GM12878 (cell line): ENCODE results near the gene CCDC88C. TPM values are rescaled to one million over a fixed set of nuclear protein-coding genes. Genes with fewer than 3 reads are reported as not detected.

Experiments used
- ATAC-seq: fragments of 200-7000 bp; cut with Tn5 transposase; 3 replicates; pipeline ENCODE4 v1.9.1; 2020; ENCODE audit warnings: mild to moderate bottlenecking, moderate library complexity
- BruUV-seq: library from RNA; stranded (reverse); fragments of 400-500 nt; replicated peaks from 2 replicates; lab custom pipeline; 2021; lab: Mats Ljungman, UMichigan
- CTCF ChIA-PET: fragments of 300-600 bp; sonication (Branson Sonifier 250); formaldehyde crosslinking; extraction: SDS; loops from one replicate; lab custom pipeline; 2021; ENCODE audit warnings: inconsistent platforms; lab: Yijun Ruan, JAX
- POLR2A ChIA-PET: fragments of 350-600 bp; formaldehyde crosslinking; extraction: SDS; loops from one replicate; lab custom pipeline; 2021; ENCODE audit warnings: inconsistent platforms; lab: Charles Lee
- RAD21 ChIA-PET: fragments of 300-600 bp; sonication (Branson Sonifier 250); formaldehyde crosslinking; loops from one replicate; lab custom pipeline; 2023; ENCODE audit warnings: antibody characterized with exemption; ENCODE audit not compliant: unreplicated experiment; lab: Charles Lee
- SMC1A ChIA-PET: fragments of 300-600 bp; sonication (Branson Sonifier 250); formaldehyde crosslinking; loops from one replicate; lab custom pipeline; 2023; ENCODE audit not compliant: unreplicated experiment, uncharacterized antibody; lab: Charles Lee
- DNase-seq: peaks from one replicate; pipeline ENCODE4 v3.0.0-alpha.2; 2011; ENCODE audit warnings: low read depth, low spot score
- FAIRE-seq: peaks from 3 replicates; lab custom pipeline; 2011; peaks lifted over from hg19 to GRCh38; lab: Jason Lieb, UNC
- H2AFZ ChIP-seq: 2 replicates; pipeline ENCODE4 v1.6.0; 2011; ENCODE audit warnings: low read depth, low read length, control low read depth; ENCODE audit not compliant: control insufficient read depth
- H3K27ac ChIP-seq: 2 replicates; pipeline ENCODE4 v1.5.1; 2011; ENCODE audit warnings: control low read depth; ENCODE audit not compliant: control insufficient read depth, insufficient read depth
- H3K27me3 ChIP-seq, 2 experiments: replicated peaks in 1 of 2; 2 replicates each; pipeline versions ENCODE4 v1.6.0 to v1.6.1; 2011; ENCODE audit warnings: low read length in 1 of 2; ENCODE audit not compliant: control insufficient read depth in 2 of 2, insufficient read depth in 2 of 2
- H3K36me3 ChIP-seq, 2 experiments: 2 replicates each; pipeline ENCODE4 v1.5.1; 2011; ENCODE audit warnings: low read length in 1 of 2; ENCODE audit not compliant: control insufficient read depth in 2 of 2, insufficient read depth in 2 of 2
- H3K4me1 ChIP-seq: 2 replicates; pipeline ENCODE4 v1.6.1; 2011; ENCODE audit warnings: mild to moderate bottlenecking, low read length, moderate library complexity, mixed read lengths; ENCODE audit not compliant: control insufficient read depth, insufficient read depth
- H3K4me2 ChIP-seq: 2 replicates; pipeline ENCODE4 v1.6.0; 2011; ENCODE audit warnings: control low read depth; ENCODE audit not compliant: control insufficient read depth, insufficient read depth
- H3K4me3 ChIP-seq: fragments of 200-600 bp; sonication (generic); 2 replicates; pipeline ENCODE4 v1.5.1; 2016
- H3K79me2 ChIP-seq: 2 replicates; pipeline ENCODE4 v1.6.0; 2011; ENCODE audit warnings: low read length; ENCODE audit not compliant: control insufficient read depth, insufficient read depth
- H3K9ac ChIP-seq: 2 replicates; pipeline ENCODE4 v1.8.0; 2011; ENCODE audit warnings: low read length, control low read depth, mixed read lengths; ENCODE audit not compliant: control insufficient read depth, insufficient read depth
- H3K9me3 ChIP-seq: replicated peaks from 3 replicates; pipeline ENCODE4 v1.5.1; 2011; ENCODE audit warnings: mild to moderate bottlenecking, low read length; ENCODE audit not compliant: control insufficient read depth, insufficient read depth
- H4K20me1 ChIP-seq: 2 replicates; pipeline ENCODE4 v1.6.0; 2011; ENCODE audit not compliant: control insufficient read depth, insufficient read depth
- E2F8 ChIP-seq: fragments of 450-650 bp; IDR thresholded peaks from 2 replicates; pipeline ENCODE4 v1.6.1; 2018; ENCODE audit warnings: mild to moderate bottlenecking, low read depth, moderate library complexity; ENCODE audit not compliant: partially characterized antibody
- ESRRA ChIP-seq: IDR thresholded peaks from 2 replicates; pipeline ENCODE4 v1.6.1; 2012; ENCODE audit warnings: mild to moderate bottlenecking, low read length, improper control_type of control experiment
- FOXM1 ChIP-seq: IDR thresholded peaks from 2 replicates; pipeline ENCODE4 v1.6.1; 2012; ENCODE audit warnings: low read depth, mild to moderate bottlenecking, inconsistent platforms, low read length, moderate library complexity
- HDAC2 ChIP-seq: fragments of 200-600 bp; sonication (generic); IDR thresholded peaks from 2 replicates; pipeline ENCODE4 v1.6.1; 2017
- HDAC6 ChIP-seq: fragments of 200-600 bp; sonication (generic); IDR thresholded peaks from one replicate; pipeline ENCODE4 v1.8.0; 2017; ENCODE audit warnings: antibody characterized with exemption; ENCODE audit not compliant: unreplicated experiment
- HDGF ChIP-seq: fragments of 450-650 bp; IDR thresholded peaks from 2 replicates; pipeline ENCODE4 v1.6.1; 2016; ENCODE audit warnings: antibody characterized with exemption
- IKZF2 ChIP-seq, 2 experiments: fragments of 450-650 bp; IDR thresholded peaks; 2 replicates each; pipeline ENCODE4 v1.6.1; 2017; ENCODE audit warnings: mild to moderate bottlenecking in 2 of 2, moderate library complexity in 2 of 2
- JUNB ChIP-seq: IDR thresholded peaks from 2 replicates; pipeline ENCODE4 v1.6.1; 2016; ENCODE audit warnings: antibody characterized with exemption, mild to moderate bottlenecking
- MEF2A ChIP-seq: IDR thresholded peaks from 2 replicates; pipeline ENCODE4 v1.6.1; 2011; ENCODE audit warnings: low read depth, mild to moderate bottlenecking, low read length, moderate library complexity; ENCODE audit not compliant: insufficient read depth
- NR2F1 ChIP-seq: fragments of 450-650 bp; conservative IDR thresholded peaks from 2 replicates; pipeline ENCODE4 v1.6.1; 2017; ENCODE audit warnings: mild to moderate bottlenecking
- POLR2AphosphoS5 ChIP-seq: IDR thresholded peaks from 2 replicates; pipeline ENCODE4 v1.6.1; 2011; ENCODE audit warnings: mild to moderate bottlenecking, low read length, inconsistent platforms
- SMAD5 ChIP-seq: IDR thresholded peaks from 2 replicates; pipeline ENCODE4 v1.6.1; 2016; ENCODE audit warnings: antibody characterized with exemption, low read depth
- TCF3 ChIP-seq: IDR thresholded peaks from 2 replicates; pipeline ENCODE4 v1.6.1; 2012; ENCODE audit warnings: low read depth, mild to moderate bottlenecking, low read length, borderline replicate concordance; ENCODE audit not compliant: insufficient read depth
- YY1 ChIP-seq: IDR thresholded peaks from 2 replicates; pipeline ENCODE4 v1.6.1; 2011; ENCODE audit warnings: low read depth, mild to moderate bottlenecking, low read length
- WGBS: methylation state at CpG from one replicate; pipeline ENCODE4 v1.1.6; 2016; ENCODE audit warnings: low lambda C conversion rate; ENCODE audit not compliant: insufficient replicate concordance, insufficient coverage; ENCODE audit errors: missing lambda C conversion rate; 5-methylcytosine and 5-hydroxymethylcytosine counted together
- in situ Hi-C: fragments of 300-500 bp; cut with MboI; formaldehyde crosslinking; loops from 9 replicates; pipeline ENCODE4 v1.14.3; 2018; ENCODE audit warnings: mixed read lengths
- intact Hi-C: fragments of 100-400 bp; cut with micrococcal nuclease; formaldehyde crosslinking; loops from one replicate; pipeline ENCODE4 v1.14.2; 2022; ENCODE audit not compliant: unreplicated experiment
- polyA plus RNA-seq, 11 experiments: library from polyadenylated mRNA; depleted of rRNA in 4 of 11; unstranded in 6 of 11; stranded (reverse) in 5 of 11; fragments of >200 nt; fragmentation: Nextera tagmentation in 4 of 11; fragmentation: Illumina TruSeq in 1 of 11; extraction: Ambion mirVana in 4 of 11; extraction: Trizol in 1 of 11; gene quantifications; 1 replicate in 1 of 11; 2 replicates in 10 of 11; pipeline versions ENCODE4 v1.2.1 to v1.2.3, GENCODE V29; 2011 to 2016; ENCODE audit warnings: inconsistent platforms in 2 of 11, missing spikeins in 2 of 11, low read depth in 1 of 11
- total RNA-seq, 4 experiments: library from RNA; depleted of rRNA in 3 of 4; stranded (reverse); fragments of >200 nt in 3 of 4; fragmentation: Illumina TruSeq in 1 of 4; extraction: Trizol in 1 of 4; gene quantifications; 2 replicates each; pipeline versions ENCODE4 v1.2.1 to v1.2.3, GENCODE V29; 2013 to 2021
- TF ChIP-seq, protein P1 (sequence below): fragments of 450-650 bp; IDR thresholded peaks from 2 replicates; pipeline ENCODE4 v1.6.1; 2017; ENCODE audit warnings: antibody characterized with exemption, mild to moderate bottlenecking, moderate library complexity
- TF ChIP-seq, protein P2 (sequence below): fragments of 450-650 bp; IDR thresholded peaks from 2 replicates; pipeline ENCODE4 v1.6.1; 2017; ENCODE audit warnings: mild to moderate bottlenecking, moderate library complexity

The CCDC88C gene
- total and polyA plus RNA-seq, 10 of the 15 experiments (the other 5 are each of a cell fraction or from before 2014, with no cell fraction given): 4.0 to 79.6 (median 36.6) TPM

- Histone ChIP-seq H2AFZ (no peak overlapping the region), H3K27me3 (no peaks in the 10 kb centered on the region), H3K36me3 (peaks cover 0 to 31% of the 10 kb centered on the region in 2 experiments; a peak in 3 of 4 replicates), H3K79me2 (peaks cover 96% of the 10 kb centered on the region), H3K9me3 (no peaks in the 10 kb centered on the region), H3K27ac (peak overlapping the region; percentile 99), H3K4me2 (peak overlapping the region; percentile 85), H3K4me3 (no peak overlapping the region), H4K20me1 (no peaks in the 10 kb centered on the region), H3K9ac (peak overlapping the region; percentile 71), H3K4me1 (peaks cover 96% of the 10 kb centered on the region)
- BruUV-seq: no TSS peak
- FAIRE-seq (no peak), ATAC-seq (no peak), DNase-seq (no peak)
- ChIA-PET SMC1A (interaction anchor here (1.1 to 22.7 kb wide), 6 partner anchors 7 to 48 kb away, joined by 4 to 349 read pairs (median 48); partner anchors contain the start of gene CCDC88C), POLR2A (interaction anchor here (0.6 to 7.6 kb wide), 7 partner anchors 8 to 59 kb away, joined by 3 to 42 read pairs (median 25); partner anchors contain the start of gene CCDC88C), RAD21 (interaction anchor here (1.0 to 9.2 kb wide), 7 partner anchors 10 to 49 kb away, joined by 3 to 104 read pairs (median 52); partner anchors contain the start of gene CCDC88C), CTCF (interaction anchor here (1.4 to 6.0 kb wide), 7 partner anchors 16 to 47 kb away, joined by 4 to 48 read pairs (median 35); partner anchors contain the start of gene CCDC88C)
- WGBS: 58% methylated on average over 2 of the region's 4 CpGs
- in situ Hi-C loops (loop anchor here (25.0 kb wide), 1 partner anchor 1390 kb away; no protein-coding TSS in a partner anchor), intact Hi-C loops (loop anchor here (2.0 kb wide), 1 partner anchor 45 kb away; the partner anchor contains the start of gene CCDC88C)
- TF ChIP-seq POLR2AphosphoS5 (no peak), HDAC6 (no peak), NR2F1 (no peak), ESRRA (no peak), HDAC2 (no peak), YY1 (no peak), FOXM1 (no peak), HDGF (no peak), SMAD5 (no peak), MEF2A (no peak), TCF3 (no peak), E2F8 (no peak), IKZF2 (IDR thresholded peaks at IDR 0.05) (no peak), JUNB (no peak)
- TF ChIP-seq, protein P1, sequence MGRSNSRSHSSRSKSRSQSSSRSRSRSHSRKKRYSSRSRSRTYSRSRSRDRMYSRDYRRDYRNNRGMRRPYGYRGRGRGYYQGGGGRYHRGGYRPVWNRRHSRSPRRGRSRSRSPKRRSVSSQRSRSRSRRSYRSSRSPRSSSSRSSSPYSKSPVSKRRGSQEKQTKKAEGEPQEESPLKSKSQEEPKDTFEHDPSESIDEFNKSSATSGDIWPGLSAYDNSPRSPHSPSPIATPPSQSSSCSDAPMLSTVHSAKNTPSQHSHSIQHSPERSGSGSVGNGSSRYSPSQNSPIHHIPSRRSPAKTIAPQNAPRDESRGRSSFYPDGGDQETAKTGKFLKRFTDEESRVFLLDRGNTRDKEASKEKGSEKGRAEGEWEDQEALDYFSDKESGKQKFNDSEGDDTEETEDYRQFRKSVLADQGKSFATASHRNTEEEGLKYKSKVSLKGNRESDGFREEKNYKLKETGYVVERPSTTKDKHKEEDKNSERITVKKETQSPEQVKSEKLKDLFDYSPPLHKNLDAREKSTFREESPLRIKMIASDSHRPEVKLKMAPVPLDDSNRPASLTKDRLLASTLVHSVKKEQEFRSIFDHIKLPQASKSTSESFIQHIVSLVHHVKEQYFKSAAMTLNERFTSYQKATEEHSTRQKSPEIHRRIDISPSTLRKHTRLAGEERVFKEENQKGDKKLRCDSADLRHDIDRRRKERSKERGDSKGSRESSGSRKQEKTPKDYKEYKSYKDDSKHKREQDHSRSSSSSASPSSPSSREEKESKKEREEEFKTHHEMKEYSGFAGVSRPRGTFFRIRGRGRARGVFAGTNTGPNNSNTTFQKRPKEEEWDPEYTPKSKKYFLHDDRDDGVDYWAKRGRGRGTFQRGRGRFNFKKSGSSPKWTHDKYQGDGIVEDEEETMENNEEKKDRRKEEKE: no peak
- TF ChIP-seq, protein P2, sequence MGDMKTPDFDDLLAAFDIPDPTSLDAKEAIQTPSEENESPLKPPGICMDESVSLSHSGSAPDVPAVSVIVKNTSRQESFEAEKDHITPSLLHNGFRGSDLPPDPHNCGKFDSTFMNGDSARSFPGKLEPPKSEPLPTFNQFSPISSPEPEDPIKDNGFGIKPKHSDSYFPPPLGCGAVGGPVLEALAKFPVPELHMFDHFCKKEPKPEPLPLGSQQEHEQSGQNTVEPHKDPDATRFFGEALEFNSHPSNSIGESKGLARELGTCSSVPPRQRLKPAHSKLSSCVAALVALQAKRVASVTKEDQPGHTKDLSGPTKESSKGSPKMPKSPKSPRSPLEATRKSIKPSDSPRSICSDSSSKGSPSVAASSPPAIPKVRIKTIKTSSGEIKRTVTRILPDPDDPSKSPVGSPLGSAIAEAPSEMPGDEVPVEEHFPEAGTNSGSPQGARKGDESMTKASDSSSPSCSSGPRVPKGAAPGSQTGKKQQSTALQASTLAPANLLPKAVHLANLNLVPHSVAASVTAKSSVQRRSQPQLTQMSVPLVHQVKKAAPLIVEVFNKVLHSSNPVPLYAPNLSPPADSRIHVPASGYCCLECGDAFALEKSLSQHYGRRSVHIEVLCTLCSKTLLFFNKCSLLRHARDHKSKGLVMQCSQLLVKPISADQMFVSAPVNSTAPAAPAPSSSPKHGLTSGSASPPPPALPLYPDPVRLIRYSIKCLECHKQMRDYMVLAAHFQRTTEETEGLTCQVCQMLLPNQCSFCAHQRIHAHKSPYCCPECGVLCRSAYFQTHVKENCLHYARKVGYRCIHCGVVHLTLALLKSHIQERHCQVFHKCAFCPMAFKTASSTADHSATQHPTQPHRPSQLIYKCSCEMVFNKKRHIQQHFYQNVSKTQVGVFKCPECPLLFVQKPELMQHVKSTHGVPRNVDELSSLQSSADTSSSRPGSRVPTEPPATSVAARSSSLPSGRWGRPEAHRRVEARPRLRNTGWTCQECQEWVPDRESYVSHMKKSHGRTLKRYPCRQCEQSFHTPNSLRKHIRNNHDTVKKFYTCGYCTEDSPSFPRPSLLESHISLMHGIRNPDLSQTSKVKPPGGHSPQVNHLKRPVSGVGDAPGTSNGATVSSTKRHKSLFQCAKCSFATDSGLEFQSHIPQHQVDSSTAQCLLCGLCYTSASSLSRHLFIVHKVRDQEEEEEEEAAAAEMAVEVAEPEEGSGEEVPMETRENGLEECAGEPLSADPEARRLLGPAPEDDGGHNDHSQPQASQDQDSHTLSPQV: no peak
Measured at GRCh38 chr14:91371990-91372375, 45.6 kb downstream of the CCDC88C start.
